ENCODE measurements around the gene MSLN. TPM values are rescaled to one million over a fixed set of nuclear protein-coding genes. Genes with fewer than 3 reads are reported as not detected.
A peak's percentile ranks its signal among the peaks of the same experiment; 100 is the strongest.

Gene MSLN
- total and polyA plus RNA-seq, 2 of the 8 experiments (the other 6 are each of a cell fraction or from before 2014, with no cell fraction given) = 0.28 to 0.50 TPM

DNA sequence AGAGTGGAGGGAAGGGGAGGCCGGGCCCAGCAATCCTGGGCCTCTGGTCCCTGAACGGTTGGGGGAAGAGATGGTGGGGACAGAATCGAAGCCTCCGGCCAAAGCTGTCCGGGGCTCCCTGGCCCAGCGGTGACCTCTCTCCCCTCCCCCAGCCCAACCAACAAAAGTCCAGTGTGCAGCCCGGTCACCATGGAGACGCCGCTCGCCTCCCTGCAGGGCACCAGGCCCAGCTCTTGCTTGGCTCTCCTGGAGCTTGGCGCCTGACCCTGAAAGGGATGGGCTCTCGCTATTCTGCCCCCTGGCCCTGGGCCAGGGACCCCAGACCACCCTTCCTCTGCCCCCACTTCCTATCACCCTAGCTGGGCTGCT, 44.4 kb upstream of the MSLN start:
- POLR2A ChIA-PET (ENCODE audit: partially characterized antibody) = interaction anchor here (0.9 to 23.0 kb wide), 20 partner anchors 0 to 346 kb away, joined by 3 to 353 read pairs (median 5); partner anchors contain the start of genes ANTKMT, CCDC78, CHTF18 and CIAO3
- Histone ChIP-seq H2BK15ac (ENCODE audit: low read length) (no peak overlapping the region), H3K9ac (replicated peaks in 1 of 4; ENCODE audit: extremely low read depth in 1 of 4, low read depth in 3 of 4, low read length in 3 of 4) (no peak overlapping the region), H4K5ac (ENCODE audit: insufficient read length, low read depth, low read length) (no peak overlapping the region), H3K23me2 (ENCODE audit: low read depth, low read length) (peaks cover 19% of the 10 kb centered on the region; the same call in 1 of the 2 replicates), H3K18ac (ENCODE audit: extremely low read depth, low read length) (peak overlapping the region; percentile 48; the same call in 1 of the 2 replicates), H3K4ac (replicated peaks; ENCODE audit: insufficient read length, low read depth, low read length) (no peak overlapping the region), H3K27me3 (replicated peaks in 1 of 4; ENCODE audit: control insufficient read depth in 3 of 4, extremely low read depth in 1 of 4, insufficient read depth in 3 of 4, low read length in 3 of 4) (peaks cover 0 to 41% (median 24%) of the 10 kb centered on the region in 4 experiments; a peak in 6 of 7 replicates), H3K4me2 (ENCODE audit: insufficient read depth in 1 of 2, low read depth in 2 of 2, low read length in 2 of 2) (peak overlapping the region; percentile 53 to 83), H2BK5ac (ENCODE audit: low read depth, low read length) (no peak overlapping the region), H3K23ac (ENCODE audit: insufficient read length) (no peak overlapping the region), H3K36me3 (ENCODE audit: control insufficient read depth in 2 of 4, insufficient read depth in 4 of 4, low read length in 3 of 4) (no peaks in the 10 kb centered on the region), H3K14ac (ENCODE audit: insufficient read length) (no peak overlapping the region), H3K9me3 (ENCODE audit: insufficient read depth in 2 of 2, low read depth in 1 of 2, low read length in 1 of 2) (no peaks in the 10 kb centered on the region), H4K91ac (replicated peaks; ENCODE audit: insufficient read length, low read length) (no peak overlapping the region), H3K4me3 (ENCODE audit: extremely low read depth in 1 of 4, insufficient read depth in 2 of 4, low read depth in 3 of 4, low read length in 4 of 4) (peak overlapping the region in 3 of 4 experiments; percentile 7 to 74 (median 15); a peak in 5 of 8 replicates), H3K79me2 (ENCODE audit: control insufficient read depth in 1 of 2, insufficient read depth in 2 of 2, low read length in 2 of 2) (no peaks in the 10 kb centered on the region), H3K27ac (ENCODE audit: low read depth, low read length) (no peak overlapping the region), H3K56ac (replicated peaks; ENCODE audit: insufficient read length, low read depth, low read length) (no peak overlapping the region), H2AK5ac (ENCODE audit: low read depth, low read length) (no peak overlapping the region), H2BK20ac (ENCODE audit: low read length) (no peak overlapping the region), H3K4me1 (replicated peaks in 1 of 4; ENCODE audit: control insufficient read depth in 3 of 4, insufficient read depth in 4 of 4, low read length in 3 of 4) (peaks cover 0 to 29% (median 19%) of the 10 kb centered on the region in 4 experiments; a peak in 5 of 7 replicates), H2BK12ac (ENCODE audit: low read depth, low read length) (no peak overlapping the region), H3K79me1 (ENCODE audit: low read depth, low read length) (no peaks in the 10 kb centered on the region), H4K8ac (ENCODE audit: extremely low read depth, insufficient read depth, low read length) (no peak overlapping the region), H2BK120ac (replicated peaks; ENCODE audit: low read depth, low read length) (no peak overlapping the region), H2AFZ (ENCODE audit: low read length) (no peak overlapping the region), H4K20me1 (replicated peaks in 1 of 2; ENCODE audit: control insufficient read depth in 1 of 2, insufficient read depth in 2 of 2, low read length in 2 of 2) (peaks cover 4 to 13% of the 10 kb centered on the region in 2 experiments)
- DNase-seq (ENCODE audit: low read depth in 1 of 2, low spot score in 2 of 2) (no peak), FAIRE-seq (no peak)
- CTCF ChIA-PET (ENCODE audit: partially characterized antibody) = interaction anchor here (0.6 to 33.4 kb wide), 17 partner anchors 9 to 615 kb away, joined by 3 to 977 read pairs (median 4); partner anchors contain the start of genes ANTKMT, CCDC78, CHTF18 and CIAO3
- TF ChIP-seq POLR2A (IDR thresholded peaks at IDR 0.05; ENCODE audit: control extremely low read depth in 1 of 2, low read depth in 2 of 2, low read length in 2 of 2) (0 out of 3 replicates have a peak, but pooled peaks of 1 of the 2 experiments have one; percentile 2), BACH1 (IDR thresholded peaks at IDR 0.05; ENCODE audit: low read length) (no peak), RXRA (IDR thresholded peaks at IDR 0.05; ENCODE audit: insufficient read depth, low read depth, low read length) (0 out of 2 replicates have a peak, but pooled peaks have one; percentile 48), NRF1 (IDR thresholded peaks at IDR 0.05; ENCODE audit: low read depth, low read length) (no peak), CEBPB (IDR thresholded peaks at IDR 0.05; ENCODE audit: low read depth, low read length) (no peak), ASH2L (IDR thresholded peaks at IDR 0.05; ENCODE audit: low read length) (no peak), KDM4A (IDR thresholded peaks at IDR 0.05; ENCODE audit: low read depth, low read length, severe bottlenecking) (no peak)
- TF ChIP-seq, protein P1, sequence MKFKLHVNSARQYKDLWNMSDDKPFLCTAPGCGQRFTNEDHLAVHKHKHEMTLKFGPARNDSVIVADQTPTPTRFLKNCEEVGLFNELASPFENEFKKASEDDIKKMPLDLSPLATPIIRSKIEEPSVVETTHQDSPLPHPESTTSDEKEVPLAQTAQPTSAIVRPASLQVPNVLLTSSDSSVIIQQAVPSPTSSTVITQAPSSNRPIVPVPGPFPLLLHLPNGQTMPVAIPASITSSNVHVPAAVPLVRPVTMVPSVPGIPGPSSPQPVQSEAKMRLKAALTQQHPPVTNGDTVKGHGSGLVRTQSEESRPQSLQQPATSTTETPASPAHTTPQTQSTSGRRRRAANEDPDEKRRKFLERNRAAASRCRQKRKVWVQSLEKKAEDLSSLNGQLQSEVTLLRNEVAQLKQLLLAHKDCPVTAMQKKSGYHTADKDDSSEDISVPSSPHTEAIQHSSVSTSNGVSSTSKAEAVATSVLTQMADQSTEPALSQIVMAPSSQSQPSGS (IDR thresholded peaks at IDR 0.05; ENCODE audit: low read length) = no peak
- TF ChIP-seq, protein P2, sequence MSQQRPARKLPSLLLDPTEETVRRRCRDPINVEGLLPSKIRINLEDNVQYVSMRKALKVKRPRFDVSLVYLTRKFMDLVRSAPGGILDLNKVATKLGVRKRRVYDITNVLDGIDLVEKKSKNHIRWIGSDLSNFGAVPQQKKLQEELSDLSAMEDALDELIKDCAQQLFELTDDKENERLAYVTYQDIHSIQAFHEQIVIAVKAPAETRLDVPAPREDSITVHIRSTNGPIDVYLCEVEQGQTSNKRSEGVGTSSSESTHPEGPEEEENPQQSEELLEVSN (IDR thresholded peaks at IDR 0.05) = no peak
- WGBS, 2 experiments (ENCODE audit: extremely low coverage in 1 of 2, insufficient coverage in 1 of 2, insufficient read length in 1 of 2, insufficient replicate concordance in 2 of 2, low coverage in 1 of 2, low lambda C conversion rate in 2 of 2, missing lambda C conversion rate in 1 of 2) = 50% methylated on average over 9 of the region's 12 CpGs; no CpG with 5 or more reads in 1 of the 2 experiments
